ENCODE data around the gene NUP214.

DNA sequence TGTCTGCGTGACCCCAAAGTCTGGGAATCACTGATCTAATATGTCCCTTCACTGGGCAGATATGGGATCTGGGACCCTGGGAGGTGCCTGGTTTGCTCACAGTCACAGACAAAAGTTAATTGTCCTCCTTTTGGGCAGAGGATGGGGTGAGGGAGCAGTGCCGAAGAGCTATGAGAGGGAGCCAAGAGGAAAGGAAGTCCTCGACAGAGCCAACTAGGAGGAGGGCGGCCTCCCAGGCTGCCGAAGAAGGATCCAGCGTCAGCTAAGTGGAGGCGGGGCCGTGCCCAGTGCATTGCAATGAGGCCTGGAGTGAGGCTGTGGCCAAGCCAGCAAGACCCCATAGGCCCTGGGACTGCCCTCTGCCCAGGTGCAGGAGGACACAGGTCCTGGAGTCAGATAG lies 17.6 kb upstream of the NUP214 start:
- no peak for TF ChIP-seq POLR2A (IDR thresholded peaks at IDR 0.05)
- TF ChIP-seq, protein P1, sequence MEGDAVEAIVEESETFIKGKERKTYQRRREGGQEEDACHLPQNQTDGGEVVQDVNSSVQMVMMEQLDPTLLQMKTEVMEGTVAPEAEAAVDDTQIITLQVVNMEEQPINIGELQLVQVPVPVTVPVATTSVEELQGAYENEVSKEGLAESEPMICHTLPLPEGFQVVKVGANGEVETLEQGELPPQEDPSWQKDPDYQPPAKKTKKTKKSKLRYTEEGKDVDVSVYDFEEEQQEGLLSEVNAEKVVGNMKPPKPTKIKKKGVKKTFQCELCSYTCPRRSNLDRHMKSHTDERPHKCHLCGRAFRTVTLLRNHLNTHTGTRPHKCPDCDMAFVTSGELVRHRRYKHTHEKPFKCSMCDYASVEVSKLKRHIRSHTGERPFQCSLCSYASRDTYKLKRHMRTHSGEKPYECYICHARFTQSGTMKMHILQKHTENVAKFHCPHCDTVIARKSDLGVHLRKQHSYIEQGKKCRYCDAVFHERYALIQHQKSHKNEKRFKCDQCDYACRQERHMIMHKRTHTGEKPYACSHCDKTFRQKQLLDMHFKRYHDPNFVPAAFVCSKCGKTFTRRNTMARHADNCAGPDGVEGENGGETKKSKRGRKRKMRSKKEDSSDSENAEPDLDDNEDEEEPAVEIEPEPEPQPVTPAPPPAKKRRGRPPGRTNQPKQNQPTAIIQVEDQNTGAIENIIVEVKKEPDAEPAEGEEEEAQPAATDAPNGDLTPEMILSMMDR (IDR thresholded peaks at IDR 0.05) = no peak

Measured in adrenal gland (tissue), 5 donors.